NCI-H82 treated with DMSO at 0.1 percent for 48 hours (cell line): Measurements from ENCODE around the gene RHO.
A peak's percentile ranks its signal among the peaks of the same experiment; 100 is the strongest.

Experiments
- DNase-seq: peaks from one replicate; lab custom pipeline; 2025; ENCODE audit not compliant: unreplicated experiment; lab: John Stamatoyannopoulos, UW

The RHO gene

GRCh38 chr3:129576514-129577352 lies 48.3 kb downstream of the RHO start:
- no peak for DNase-seq

GRCh38 chr3:129577366-129577765 lies 48.9 kb downstream of the RHO start:
- DNase-seq, result peak; percentile 83

GRCh38 chr3:129577925-129578786 lies 49.7 kb downstream of the RHO start:
- no peak for DNase-seq

DNA sequence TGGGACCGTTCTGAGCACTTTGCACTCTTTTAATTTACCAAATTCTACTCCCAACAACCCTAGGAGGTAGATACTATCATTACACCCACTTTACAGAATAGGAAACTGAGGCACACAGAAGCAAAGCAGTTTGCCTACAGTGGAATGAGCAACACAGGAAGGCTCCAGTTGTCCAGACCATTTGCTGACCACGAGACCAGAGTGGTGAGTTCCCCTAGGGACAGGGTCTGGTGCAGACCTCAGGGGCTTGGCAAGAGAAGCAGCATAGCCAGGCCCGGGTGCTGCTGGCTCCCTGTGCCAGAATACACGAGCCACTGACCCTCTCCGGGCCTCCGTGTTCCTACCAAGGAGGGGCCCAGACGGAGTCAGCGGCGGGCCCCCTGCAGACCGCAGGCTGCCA lies 51.6 kb downstream of the RHO start:
- DNase-seq, result no peak

GRCh38 chr3:129581623-129582022 lies 53.2 kb downstream of the RHO start:
- no peak for DNase-seq

- DNase-seq, result no peak
These were observed 54.4 kb downstream of the RHO start for GRCh38 chr3:129582799-129583198.

DNA sequence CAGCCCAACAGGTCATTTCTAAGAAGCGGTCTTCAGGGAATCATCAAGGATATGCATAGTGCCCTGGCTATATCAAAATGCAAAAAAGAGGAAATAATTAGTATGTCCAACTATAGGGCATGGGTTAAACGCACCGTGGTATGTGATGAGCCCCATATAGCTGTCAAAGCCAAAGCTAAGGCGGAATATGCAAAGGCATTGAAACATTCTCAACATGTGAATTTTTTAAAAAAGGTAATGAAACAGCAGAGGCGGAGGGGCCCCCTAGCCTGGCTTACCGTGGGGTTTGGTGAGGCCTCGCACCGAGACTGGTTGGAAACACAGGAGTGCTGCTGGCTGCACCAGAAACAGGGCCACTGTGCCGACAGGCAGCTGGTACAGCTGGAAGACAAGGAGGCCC lies 54.9 kb downstream of the RHO start:
- DNase-seq, result no peak

DNA sequence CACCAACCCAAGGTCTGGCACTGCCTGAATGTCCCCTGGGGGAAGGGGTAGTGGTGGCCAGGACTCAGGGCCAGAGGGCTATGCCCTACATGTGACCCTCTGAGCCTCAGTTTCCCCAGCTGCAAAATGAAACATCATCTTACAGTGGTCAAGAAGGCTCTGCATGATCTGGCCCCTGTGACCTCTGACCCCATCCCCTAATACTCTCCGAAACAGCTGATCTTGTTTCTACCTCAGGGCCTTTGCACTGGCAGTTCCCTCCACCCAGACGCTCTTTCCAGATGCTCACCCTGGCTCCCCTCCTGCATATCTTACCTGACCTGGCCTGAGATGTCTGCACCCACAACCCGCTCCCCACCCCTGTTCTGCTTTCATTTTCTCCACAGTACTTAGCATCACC lies 56.2 kb downstream of the RHO start:
- no peak for DNase-seq
